GM21526 (cell line): ENCODE data around the gene FRZB.

Experiments
- ATAC-seq: cut with Tn5 transposase; IDR thresholded peaks from one replicate; pipeline ENCODE4 v1.9.1; 2021; ENCODE audit warnings: moderate library complexity; ENCODE audit not compliant: unreplicated experiment, low FRiP score

FRZB gene

DNA sequence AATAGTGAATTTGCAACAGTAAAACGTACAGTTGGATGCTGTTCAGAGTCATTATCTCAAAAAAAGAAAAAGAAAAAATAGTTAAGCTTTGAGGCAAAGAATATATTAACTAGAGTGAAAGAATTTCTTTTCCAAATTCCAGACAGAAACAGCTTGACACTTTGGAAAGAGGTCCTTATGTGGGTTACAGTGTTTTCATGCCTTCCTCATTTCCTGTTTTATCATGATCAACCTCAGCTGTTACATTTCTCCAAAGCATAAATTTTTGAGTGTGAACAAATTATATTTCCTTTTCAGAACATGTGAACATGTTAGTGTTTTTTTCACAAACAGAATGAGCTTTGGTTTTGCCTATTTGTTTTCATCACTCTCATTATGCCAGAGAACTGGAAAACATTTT is 13.6 kb downstream of the FRZB start:
- no peak for ATAC-seq

DNA sequence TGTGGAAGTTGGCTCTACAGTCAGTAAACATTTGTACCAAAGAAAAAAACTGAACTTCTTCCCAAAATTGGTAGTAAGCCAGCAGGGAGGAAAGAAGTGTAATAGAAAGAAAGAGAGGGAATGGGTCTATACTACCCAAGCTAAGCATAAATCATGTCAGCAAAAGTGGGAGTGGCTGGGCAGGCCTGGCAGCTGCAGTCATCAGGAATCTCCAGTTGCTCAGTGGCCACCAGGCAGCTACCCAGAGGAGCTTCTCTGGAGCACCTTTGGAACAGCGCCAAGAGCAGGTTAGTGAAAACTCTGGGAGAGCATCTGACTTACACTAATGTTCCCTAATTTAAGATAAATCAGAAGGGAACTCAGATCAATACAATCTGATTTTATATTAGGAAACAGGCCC is 14.3 kb downstream of the FRZB start:
- ATAC-seq, result no peak

DNA sequence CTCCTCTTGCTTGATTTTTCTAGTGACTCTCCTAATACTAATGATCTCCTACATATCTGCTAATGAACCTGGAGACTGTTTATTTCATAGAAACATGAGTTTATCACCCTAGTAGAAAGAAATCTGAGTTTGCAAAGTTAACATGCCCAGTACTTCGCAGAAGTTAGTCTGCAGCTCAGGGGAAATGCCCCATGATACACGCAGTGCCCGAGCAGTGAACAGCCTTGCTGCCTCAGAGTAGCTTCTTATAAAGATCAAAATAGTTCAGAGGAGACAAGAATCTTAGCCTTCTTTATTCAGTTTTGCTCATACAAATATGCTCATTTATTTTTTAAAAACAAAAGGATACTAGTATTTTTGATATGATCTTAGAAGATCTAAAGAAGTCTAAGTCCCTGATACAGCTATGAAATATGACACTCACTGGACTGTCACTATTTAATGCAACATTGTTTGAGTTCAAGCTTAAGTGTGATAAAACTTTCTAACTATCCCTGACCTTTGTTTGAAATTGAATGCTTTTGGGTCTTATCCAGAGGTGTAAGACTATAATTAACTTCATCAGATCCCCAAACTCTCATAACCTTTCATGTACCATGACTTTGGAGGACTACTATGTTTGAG is 20.5 kb downstream of the FRZB start:
- ATAC-seq, result no peak

DNA sequence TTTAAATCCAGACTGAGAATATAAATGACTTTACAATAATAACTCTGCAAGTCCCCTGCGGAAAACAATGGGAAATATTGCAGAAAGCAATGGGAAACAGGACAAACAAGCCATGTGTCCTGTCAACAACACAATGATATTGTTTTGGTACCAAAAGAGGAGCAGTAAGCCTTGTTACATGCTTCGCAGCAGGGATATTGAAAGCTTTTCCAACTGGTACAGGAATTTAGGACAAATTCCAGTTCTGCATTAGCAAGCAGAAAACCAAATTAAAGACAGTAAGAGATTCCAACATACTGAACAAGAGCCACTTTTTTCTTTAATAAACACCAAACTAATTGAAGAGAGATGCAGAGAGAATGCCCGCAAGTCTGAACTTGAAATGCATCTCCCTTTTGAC is 30.0 kb downstream of the FRZB start:
- ATAC-seq, result no peak

DNA sequence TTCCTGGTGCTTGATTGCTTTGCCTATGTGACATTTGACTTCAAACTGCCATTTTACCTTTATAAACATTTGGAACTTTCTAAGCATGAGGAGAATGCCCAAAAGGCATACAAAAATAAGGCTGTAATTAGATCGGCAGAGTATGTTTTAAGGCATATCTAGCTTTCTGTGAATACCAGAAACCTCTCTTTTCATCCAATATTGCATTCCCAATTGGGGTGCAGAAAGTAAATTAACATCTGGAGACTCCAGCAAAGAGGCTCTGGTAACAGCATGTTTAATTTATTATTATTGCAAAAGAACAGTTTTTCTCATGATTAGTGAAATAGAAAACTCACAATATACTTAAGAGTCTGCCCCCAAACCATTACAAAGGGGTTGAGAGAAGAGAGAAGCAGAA is 32.1 kb downstream of the FRZB start:
- ATAC-seq, result no peak

DNA sequence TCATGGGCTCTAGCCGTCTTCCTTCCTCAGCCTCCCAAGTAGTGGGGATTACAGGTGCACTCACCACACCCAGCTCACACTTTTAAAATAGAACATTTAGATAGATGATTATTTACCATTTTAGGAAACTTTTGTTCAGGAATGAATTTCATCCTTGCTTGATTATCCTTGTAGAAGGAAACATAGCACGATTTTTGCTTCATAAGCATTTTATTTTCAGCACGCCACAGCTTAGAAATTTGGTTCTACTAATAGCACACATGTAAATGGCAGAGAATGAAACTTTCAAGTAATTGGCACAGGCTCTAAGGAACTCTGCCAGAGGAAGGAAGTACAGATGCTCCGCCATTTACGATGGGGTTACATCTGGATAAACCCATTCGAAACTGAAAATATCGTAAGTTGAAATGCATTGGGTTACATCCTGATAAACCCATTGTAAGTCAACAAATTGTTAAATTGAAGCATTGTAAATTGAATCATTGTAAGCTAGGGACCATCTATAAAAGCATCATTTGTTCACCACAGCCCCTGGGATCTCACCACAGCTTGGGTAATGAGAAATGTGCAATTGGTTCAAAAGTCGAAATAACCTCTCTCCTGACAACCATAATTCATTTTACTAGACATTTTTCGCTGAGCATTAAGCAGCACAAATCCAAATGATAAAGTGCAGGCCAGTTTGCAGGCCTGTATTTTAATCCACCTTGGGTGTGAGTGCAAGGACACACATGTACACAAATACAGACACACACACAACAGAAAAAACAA is 33.2 kb downstream of the FRZB start:
- no peak for ATAC-seq

DNA sequence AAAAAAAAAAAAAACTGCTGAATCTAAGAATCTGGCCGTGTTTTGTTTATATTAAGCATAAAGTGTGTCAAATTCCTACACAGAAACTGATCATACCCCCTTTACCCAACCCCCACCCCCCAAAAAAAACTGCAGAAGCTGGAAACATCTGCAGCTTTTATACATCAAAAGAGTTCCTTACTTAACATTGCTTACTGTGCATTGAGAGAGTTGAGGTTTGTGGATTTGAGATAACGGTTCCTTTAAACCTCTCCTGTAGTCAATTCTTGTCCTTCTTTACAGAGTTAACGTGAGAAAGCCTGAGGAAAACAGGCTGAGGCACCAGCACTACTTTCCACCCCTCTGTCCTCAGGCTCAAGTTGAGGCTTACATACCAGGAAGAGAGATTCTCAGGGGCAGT is 34.5 kb downstream of the FRZB start:
- ATAC-seq, result no peak

DNA sequence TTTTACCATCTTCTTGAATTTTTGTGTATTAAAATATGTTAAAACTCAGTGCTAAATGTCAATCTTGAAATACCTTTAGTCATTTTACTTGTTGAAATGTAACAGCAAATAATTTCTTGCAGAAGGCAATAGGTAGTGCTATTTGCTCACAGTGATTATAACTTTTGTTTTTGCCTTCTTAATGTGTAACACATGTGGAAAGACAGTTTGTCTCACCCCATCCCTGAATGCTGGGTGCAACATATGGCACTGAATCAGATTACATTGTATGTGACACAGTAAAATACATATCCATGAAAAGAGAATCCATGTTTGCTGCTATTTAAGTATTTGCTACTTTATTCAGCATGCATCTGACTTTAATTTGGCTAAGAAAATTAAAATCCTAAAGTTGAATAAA is 35.3 kb downstream of the FRZB start:
- no peak for ATAC-seq

DNA sequence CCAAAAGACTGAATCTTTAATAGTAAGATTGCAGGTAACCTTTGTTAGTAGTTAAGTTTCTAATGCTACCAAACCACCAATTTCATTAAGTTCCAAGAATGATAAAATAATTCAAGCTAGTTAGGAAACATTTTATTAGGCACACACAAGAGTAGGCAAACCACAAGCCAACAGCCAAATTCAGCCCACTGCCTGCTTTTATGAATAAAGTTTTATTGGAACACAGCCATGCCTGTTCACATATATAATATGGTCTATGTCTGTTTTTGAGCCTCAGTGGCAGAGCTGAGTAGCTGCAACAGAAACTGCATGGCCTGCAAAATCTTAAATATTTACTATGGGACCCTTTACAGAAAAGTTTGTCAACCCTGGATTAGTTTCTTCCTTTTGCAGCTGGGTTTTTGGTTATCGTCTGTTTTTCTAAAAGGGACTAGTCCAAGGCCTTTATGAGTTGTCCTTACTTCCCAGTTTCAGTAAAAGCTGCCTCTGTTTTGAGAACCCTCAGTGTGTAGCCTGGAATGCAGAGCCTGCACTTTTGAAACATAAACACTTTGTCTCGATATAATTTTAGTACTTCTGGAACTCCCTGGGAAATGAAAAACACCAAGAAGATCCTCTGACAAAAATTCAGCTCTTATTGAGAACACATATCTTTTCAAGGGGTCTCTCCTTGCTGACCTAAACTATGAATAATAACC is 39.1 kb downstream of the FRZB start:
- ATAC-seq, result no peak

DNA sequence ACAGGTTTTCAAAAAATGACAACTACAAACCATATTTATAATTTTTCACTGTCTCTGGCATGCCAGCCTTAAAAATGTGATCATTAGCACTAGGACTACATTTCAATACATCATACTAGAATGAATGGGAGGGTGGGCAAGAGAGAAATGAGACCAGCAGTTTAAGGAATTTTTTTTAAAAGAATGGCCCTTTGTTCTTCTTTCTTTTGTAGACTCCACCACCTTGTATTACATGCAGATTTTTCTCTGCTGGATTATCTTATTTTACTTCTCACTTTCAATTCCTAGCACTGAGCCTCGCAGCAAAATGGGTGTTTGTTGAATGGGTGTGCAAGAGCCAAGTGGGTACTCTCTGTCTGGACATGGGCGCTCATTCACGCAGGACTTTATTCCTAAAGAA is 39.9 kb downstream of the FRZB start:
- no peak for ATAC-seq

DNA sequence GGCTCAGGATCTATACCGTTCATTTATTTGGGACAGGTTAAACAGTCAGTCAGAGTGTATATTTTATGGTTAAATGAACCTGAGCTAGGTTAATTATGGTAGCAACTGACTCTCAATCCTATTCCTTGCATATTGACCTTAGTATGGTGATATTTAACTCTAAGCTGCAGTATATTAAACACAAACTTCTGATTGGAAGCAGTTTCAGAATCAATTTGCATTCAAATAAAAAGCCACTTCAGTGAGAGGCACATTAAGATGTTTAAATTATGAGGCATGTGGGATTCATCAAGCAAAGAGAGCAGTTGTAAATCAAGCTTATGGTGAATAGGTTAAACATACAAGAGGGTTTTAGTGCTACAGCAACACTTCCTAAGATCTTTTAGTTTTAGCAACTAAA is 40.4 kb downstream of the FRZB start:
- ATAC-seq, result no peak

DNA sequence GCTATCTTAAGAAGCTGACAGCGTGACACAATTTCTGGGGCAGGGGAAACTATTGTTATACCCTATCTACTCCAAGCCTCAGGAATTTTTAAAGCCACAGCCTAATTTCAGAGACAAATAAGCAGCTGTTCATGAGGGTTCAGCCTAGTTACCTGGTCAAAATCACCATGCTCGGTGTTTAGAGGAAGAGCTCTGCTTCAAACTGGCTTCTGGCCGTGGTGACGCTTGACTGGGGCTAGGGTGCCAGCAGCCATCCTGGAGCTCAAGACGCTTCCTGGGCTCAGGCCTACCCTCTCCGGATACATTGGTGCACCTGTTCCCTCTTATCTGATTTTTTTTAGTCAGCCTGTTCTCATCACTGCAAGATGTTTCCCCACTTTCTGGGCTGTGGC is 41.7 kb downstream of the FRZB start:
- ATAC-seq, result no peak

DNA sequence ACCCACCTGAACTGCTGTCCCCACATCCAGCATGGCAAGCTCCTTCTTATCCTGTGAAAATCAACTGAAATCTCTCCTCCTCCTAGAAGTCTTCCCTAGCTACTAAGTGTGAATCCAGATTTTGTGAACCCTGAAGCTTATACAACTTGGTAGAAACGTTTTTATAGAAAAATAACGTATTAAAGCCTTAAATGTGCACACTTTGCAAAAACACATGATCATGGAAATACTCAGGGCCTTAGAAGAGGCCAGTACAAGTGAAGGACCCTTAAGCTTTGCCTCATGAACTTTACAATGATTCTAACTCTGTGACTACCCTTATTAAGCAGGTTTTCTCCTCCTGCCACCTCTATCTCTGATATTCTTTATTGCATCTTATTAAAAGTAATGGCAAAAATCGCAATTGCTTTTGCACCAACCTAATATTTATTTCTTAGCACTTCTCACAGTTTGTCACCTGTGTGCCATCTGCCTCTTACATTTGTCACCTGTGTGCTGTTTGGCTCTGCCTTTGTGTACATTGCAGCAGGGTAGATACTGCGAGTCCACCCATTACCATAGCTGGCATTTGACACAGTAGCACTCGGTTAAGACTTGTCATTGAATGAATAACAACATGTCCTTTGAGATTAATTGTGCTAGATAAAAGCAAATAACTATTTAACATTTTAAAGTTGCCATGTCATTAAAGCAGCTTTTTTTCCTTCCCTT is 42.2 kb downstream of the FRZB start:
- no peak for ATAC-seq

DNA sequence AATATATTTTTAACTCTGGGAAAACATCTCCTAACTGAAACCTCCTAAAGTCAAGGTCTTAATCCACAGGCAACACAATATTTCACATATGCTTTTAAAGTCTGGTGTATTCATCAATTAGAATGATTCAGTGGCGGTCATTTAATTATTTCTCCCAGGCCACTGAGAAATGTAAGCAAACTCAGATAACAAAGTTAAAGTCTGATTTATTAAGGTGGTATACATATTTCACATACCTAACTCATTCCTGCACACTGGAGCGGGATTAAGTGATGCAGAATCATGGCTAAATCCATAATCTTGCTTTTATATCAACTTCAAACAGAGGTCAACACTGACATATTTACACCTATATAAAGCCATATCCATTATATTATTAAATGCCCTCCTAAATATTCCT is 43.7 kb downstream of the FRZB start:
- ATAC-seq, result no peak

DNA sequence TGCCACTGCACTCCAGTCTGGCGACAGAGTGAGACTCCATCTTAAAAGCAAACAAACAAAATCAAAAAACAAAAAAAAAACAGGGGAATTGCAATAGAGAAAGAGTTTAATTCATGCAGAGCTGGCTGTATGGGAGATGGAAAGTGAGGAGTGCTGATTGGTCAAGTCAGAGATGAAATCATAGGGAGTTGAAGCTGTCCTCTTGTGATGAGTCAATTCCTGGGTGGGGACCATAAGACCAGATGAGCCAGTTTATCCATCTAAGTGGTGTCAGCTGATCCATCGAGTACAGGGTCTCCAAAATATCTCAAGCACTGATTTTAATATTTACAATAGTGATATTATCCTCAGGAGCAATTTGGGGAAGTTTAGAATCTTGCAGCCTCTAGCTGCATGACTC is 45.3 kb downstream of the FRZB start:
- ATAC-seq, result no peak

DNA sequence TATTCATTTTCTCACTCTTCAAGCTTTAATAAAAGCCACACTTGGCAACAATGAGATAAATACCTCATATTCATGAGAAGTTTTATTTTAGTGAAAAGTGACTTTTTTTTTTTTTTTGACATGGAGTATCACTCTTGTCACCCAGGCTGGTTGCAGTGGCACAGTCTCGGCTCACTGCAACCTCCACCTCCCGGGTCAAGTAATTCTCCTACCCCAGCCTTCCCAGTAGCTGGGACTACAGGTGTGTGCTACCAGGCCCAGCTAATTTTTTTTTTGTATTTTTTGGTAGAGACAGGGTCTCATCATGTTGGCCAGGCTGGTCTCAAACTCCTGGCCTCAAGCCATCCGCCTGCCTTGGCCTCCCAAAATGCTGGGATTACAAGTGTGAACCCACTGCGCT is 47.0 kb downstream of the FRZB start:
- no peak for ATAC-seq

DNA sequence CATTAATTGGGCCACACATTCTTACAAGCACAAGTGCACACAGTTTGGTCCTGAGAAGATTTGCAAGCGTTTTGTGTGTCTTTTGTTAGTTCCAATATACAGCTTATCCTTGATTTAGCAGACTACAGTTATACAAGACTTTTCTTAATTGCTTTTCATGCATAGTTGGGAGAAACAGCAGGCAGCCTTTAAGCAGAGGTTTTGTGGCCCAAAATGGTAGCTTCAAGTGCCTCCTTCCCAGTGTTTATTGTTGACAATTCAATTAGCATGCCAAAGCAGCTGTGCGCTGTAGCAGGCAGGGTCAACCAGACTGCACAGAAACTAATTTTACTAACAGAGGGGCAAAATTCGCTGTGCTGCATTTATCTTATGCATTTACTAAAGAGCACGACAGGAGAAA is 47.5 kb downstream of the FRZB start:
- ATAC-seq, result no peak

DNA sequence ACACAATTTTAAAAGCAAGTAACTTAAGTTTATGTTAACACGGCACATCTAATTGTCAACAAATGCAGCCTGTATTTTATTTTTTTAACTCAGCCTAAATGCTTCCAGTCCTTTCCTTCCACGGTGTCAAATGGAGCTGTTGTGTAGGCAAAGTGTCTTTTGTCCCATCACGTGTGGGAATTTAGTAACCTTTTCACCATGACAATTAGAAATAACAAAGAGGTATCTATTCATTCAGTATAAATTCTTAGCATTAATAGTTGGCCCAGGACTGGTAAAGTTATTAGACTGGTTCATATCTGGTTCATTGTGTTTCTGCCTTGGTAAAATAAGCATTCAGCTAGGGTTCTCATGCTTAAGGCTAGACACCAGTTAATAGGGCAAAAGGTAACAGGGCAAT is 47.9 kb downstream of the FRZB start:
- no peak for ATAC-seq

DNA sequence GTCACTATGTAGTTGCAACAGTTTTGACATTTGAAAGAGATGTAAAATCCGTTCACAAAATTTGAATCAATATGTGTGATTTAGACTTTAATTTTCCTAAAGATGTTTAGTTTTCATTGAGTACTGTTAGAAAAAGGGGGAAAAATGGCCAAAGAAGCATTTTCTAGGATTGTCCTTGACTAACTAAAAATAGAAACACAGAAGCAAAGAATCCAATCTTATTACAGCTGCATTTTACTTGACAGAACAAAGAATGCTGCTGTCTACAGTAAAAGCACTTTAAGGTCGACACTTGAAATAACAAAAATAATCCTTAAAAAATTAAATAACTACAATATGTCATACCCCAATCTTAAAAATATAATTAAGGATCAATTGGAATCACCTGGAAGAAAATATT is 48.9 kb downstream of the FRZB start:
- no peak for ATAC-seq

DNA sequence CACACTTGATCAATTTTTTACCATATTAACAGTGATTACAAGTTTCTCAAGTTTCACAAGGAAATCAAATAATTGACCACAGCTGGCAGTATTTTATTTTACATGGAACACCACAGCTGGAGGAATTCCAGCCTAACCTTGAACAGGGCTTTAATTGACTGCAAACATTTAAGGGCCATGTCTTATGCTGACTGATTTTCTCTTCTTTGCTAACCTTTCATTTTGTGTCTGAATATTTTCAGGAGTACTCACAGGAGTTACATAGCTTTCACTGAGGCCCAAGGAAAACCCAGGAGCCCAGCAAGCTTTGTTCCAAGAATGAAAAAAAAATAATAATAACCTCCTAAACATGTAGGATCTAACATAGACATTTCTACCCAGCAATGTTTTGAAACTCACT is 49.6 kb downstream of the FRZB start:
- no peak for ATAC-seq

DNA sequence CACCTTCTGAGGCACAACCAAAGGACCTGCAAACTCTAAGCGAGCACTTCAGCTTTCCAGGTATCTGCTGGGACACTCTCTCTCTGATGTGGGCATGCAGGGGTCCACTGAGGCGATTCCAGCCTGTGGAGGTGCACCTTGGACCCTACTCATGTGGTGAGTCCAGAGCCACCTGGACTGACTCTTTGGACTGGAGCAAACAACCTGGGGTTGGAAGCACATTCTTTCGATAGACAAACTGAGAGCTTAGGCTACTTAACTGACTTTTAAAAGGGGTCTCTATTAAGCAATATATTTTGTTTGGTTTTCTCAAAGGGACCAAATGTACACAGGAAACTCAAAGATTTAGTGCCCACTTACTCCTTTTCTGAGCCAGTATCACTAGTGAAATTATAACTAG is 51.6 kb downstream of the FRZB start:
- no peak for ATAC-seq
